Putamen (tissue), 1 donor: ENCODE results near the gene HNRNPLL.
"Not testable (repeated sequence)": the region's sequence is repeated elsewhere in the genome, so short reads cannot be mapped to it uniquely, and the experiment has no call there.

Experiments used
- DNase-seq: peaks from one replicate; pipeline ENCODE4 v3.0.0-alpha.2; 2016; ENCODE audit warnings: low spot score

HNRNPLL gene

GRCh38 chr2:38552259-38552658, 50.5 kb downstream of the HNRNPLL start:
- no peak for DNase-seq

- DNase-seq, result no peak
Observed at GRCh38 chr2:38551746-38552145, 51.0 kb downstream of the HNRNPLL start.

GRCh38 chr2:38551171-38551570, 51.6 kb downstream of the HNRNPLL start:
- DNase-seq, result no peak

GRCh38 chr2:38549851-38550250, 52.9 kb downstream of the HNRNPLL start:
- no peak for DNase-seq

- DNase-seq, result no peak
Observed at GRCh38 chr2:38549071-38549704, 53.5 kb downstream of the HNRNPLL start.

GRCh38 chr2:38547791-38548190, 54.9 kb downstream of the HNRNPLL start:
- no peak for DNase-seq

GRCh38 chr2:38546585-38546984, 56.1 kb downstream of the HNRNPLL start:
- no peak for DNase-seq

GRCh38 chr2:38546064-38546463, 56.7 kb downstream of the HNRNPLL start:
- DNase-seq, result no peak

GRCh38 chr2:38542248-38542631, 60.5 kb downstream of the HNRNPLL start:
- DNase-seq, result not testable (repeated sequence)

- no peak for DNase-seq
Observed at GRCh38 chr2:38540580-38541286, 62.0 kb downstream of the HNRNPLL start.

GRCh38 chr2:38539086-38539485, 63.6 kb downstream of the HNRNPLL start:
- DNase-seq, result no peak

GRCh38 chr2:38537937-38538525, 64.7 kb downstream of the HNRNPLL start:
- DNase-seq, result no peak

- not testable (repeated sequence) for DNase-seq
Observed at GRCh38 chr2:38537296-38537695, 65.4 kb downstream of the HNRNPLL start.

GRCh38 chr2:38535744-38536506, 66.8 kb downstream of the HNRNPLL start:
- no peak for DNase-seq

GRCh38 chr2:38535404-38535743, 67.4 kb downstream of the HNRNPLL start:
- DNase-seq, result no peak

- peak; percentile 35 for DNase-seq
Observed at GRCh38 chr2:38534746-38535403, 67.9 kb downstream of the HNRNPLL start.

- no peak for DNase-seq
Observed at GRCh38 chr2:38533757-38534545, 68.8 kb downstream of the HNRNPLL start.

GRCh38 chr2:38533180-38533579, 69.5 kb downstream of the HNRNPLL start:
- DNase-seq, result no peak

GRCh38 chr2:38532366-38532765, 70.4 kb downstream of the HNRNPLL start:
- DNase-seq, result no peak

GRCh38 chr2:38529208-38529607, 73.5 kb downstream of the HNRNPLL start:
- no peak for DNase-seq

- DNase-seq, result no peak
Observed at GRCh38 chr2:38528534-38528933, 74.2 kb downstream of the HNRNPLL start.
